ENCODE data around the gene ABHD5.

DNA sequence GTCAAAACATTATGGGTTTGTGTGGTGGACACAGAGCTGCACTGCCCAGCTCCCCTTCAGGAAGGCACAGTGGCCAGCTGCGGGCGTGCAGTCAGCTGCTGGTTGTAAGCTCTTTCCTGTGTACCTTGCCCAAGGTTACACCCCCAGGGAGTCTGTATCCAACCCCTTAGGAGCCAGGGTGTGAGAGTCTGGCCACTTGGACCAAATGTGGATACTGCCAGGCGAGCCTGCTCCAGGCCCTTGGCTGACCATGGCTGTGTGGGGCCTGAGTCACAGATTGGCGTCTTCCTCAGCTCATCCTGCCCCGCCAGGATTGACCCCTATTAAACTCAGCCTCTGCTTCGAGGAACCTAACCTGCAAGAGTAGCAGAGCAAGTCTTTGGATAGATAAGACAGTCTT, 56.9 kb downstream of the ABHD5 start:
- TF ChIP-seq, protein P1, sequence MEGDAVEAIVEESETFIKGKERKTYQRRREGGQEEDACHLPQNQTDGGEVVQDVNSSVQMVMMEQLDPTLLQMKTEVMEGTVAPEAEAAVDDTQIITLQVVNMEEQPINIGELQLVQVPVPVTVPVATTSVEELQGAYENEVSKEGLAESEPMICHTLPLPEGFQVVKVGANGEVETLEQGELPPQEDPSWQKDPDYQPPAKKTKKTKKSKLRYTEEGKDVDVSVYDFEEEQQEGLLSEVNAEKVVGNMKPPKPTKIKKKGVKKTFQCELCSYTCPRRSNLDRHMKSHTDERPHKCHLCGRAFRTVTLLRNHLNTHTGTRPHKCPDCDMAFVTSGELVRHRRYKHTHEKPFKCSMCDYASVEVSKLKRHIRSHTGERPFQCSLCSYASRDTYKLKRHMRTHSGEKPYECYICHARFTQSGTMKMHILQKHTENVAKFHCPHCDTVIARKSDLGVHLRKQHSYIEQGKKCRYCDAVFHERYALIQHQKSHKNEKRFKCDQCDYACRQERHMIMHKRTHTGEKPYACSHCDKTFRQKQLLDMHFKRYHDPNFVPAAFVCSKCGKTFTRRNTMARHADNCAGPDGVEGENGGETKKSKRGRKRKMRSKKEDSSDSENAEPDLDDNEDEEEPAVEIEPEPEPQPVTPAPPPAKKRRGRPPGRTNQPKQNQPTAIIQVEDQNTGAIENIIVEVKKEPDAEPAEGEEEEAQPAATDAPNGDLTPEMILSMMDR (IDR thresholded peaks at IDR 0.05): no peak
- TF ChIP-seq POLR2A (IDR thresholded peaks at IDR 0.05): no peak

Data from uterus (tissue), 2 donors.